SU-DHL-6 (cell line): ENCODE measurements around the gene SEC14L5.

ENCODE experiments used
- H2AFZ ChIP-seq: fragments of 200-600 bp; sonication (generic); 2 replicates; pipeline ENCODE4 v1.6.1; 2014; ENCODE audit warnings: low read depth, mild to moderate bottlenecking, moderate library complexity, mixed read lengths, antibody characterized with exemption, low read length; ENCODE audit not compliant: severe bottlenecking
- H3F3A ChIP-seq: fragments of 200-600 bp; shearing (Covaris generic); 2 replicates; pipeline ENCODE4 v1.6.0; 2016; ENCODE audit warnings: antibody characterized with exemption, mild to moderate bottlenecking; ENCODE audit not compliant: insufficient read depth
- H3K27ac ChIP-seq: fragments of 200-600 bp; sonication (generic); 2 replicates; pipeline ENCODE4 v1.5.1; 2016; ENCODE audit warnings: low read depth, mild to moderate bottlenecking, low read length, moderate library complexity, mixed read lengths
- H3K27me3 ChIP-seq: fragments of 200-600 bp; sonication (generic), shearing (Covaris generic); 2 replicates; pipeline ENCODE4 v1.6.0; 2014; ENCODE audit warnings: mild to moderate bottlenecking, low read length
- H3K36me3 ChIP-seq: fragments of 200-600 bp; sonication (generic); 2 replicates; pipeline ENCODE4 v1.6.1; 2014; ENCODE audit warnings: mild to moderate bottlenecking, low read length, mixed read lengths
- H3K4me2 ChIP-seq: fragments of 300-600, 200-600 bp; shearing (Covaris generic), sonication (generic); 2 replicates; pipeline ENCODE4 v1.6.0; 2014; ENCODE audit warnings: low read length, low read depth, mild to moderate bottlenecking; ENCODE audit not compliant: poor library complexity, severe bottlenecking
- H3K4me3 ChIP-seq: fragments of 200-600 bp; sonication (generic); 2 replicates; pipeline ENCODE4 v1.5.1; 2014; ENCODE audit warnings: antibody characterized with exemption, low read length, mild to moderate bottlenecking, mixed read lengths; ENCODE audit not compliant: insufficient read depth, poor library complexity, severe bottlenecking
- H3K79me2 ChIP-seq: fragments of 200-600 bp; sonication (generic); 2 replicates; pipeline ENCODE4 v1.6.1; 2014; ENCODE audit warnings: mild to moderate bottlenecking, low read length, moderate library complexity; ENCODE audit not compliant: insufficient read depth
- H3K9ac ChIP-seq: fragments of 200-600 bp; sonication (generic); 2 replicates; pipeline ENCODE4 v1.7.0; 2014; ENCODE audit warnings: mild to moderate bottlenecking, low read length
- H3K9me2 ChIP-seq: fragments of 200-600 bp; sonication (generic); replicated peaks from 2 replicates; pipeline ENCODE4 v1.6.1; 2014; ENCODE audit warnings: low read length; ENCODE audit not compliant: insufficient read depth
- H3K9me3 ChIP-seq: fragments of 200-600 bp; sonication (generic); 2 replicates; pipeline ENCODE4 v1.6.1; 2014; ENCODE audit warnings: low read length, mixed read lengths; ENCODE audit not compliant: insufficient read depth
- H4K20me1 ChIP-seq: fragments of 200-600 bp; sonication (generic); 2 replicates; pipeline ENCODE4 v1.6.1; 2014; ENCODE audit warnings: low read depth, mild to moderate bottlenecking, antibody characterized with exemption, low read length, moderate library complexity, mixed read lengths
- CTCF ChIP-seq: fragments of 200-600 bp; sonication (generic); IDR thresholded peaks from one replicate; pipeline ENCODE4 v1.5.1; 2017; ENCODE audit warnings: antibody characterized with exemption, mild to moderate bottlenecking, low read length, moderate library complexity; ENCODE audit not compliant: insufficient read depth, poor library complexity, severe bottlenecking
- EZH2phosphoT487 ChIP-seq: fragments of 200-600 bp; sonication (generic), shearing (Covaris generic); conservative IDR thresholded peaks from 2 replicates; pipeline ENCODE4 v1.6.1; 2018; ENCODE audit warnings: mild to moderate bottlenecking, antibody characterized with exemption, low read length, moderate library complexity, mixed read lengths

The SEC14L5 gene

GRCh38 chr16:5003828-5004227 lies 45.7 kb downstream of the SEC14L5 start:
- Histone ChIP-seq H2AFZ (no peak overlapping the region), H3K4me2 (no peak overlapping the region), H3K9me3 (no peaks in the 10 kb centered on the region), H3F3A (no peaks in the 10 kb centered on the region), H3K4me3 (no peak overlapping the region), H4K20me1 (no peaks in the 10 kb centered on the region), H3K79me2 (no peaks in the 10 kb centered on the region), H3K27me3 (no peaks in the 10 kb centered on the region), H3K27ac (no peak overlapping the region), H3K9ac (no peak overlapping the region), H3K9me2 (no peaks in the 10 kb centered on the region), H3K36me3 (no peaks in the 10 kb centered on the region)
- no peak for TF ChIP-seq EZH2phosphoT487
- TF ChIP-seq CTCF = no peak

GRCh38 chr16:5004311-5004710 lies 46.2 kb downstream of the SEC14L5 start:
- Histone ChIP-seq H3K36me3 (no peaks in the 10 kb centered on the region), H3K4me3 (no peak overlapping the region), H3K9me3 (no peaks in the 10 kb centered on the region), H3K4me2 (no peak overlapping the region), H3K27me3 (no peaks in the 10 kb centered on the region), H3K27ac (no peak overlapping the region), H3K9me2 (no peaks in the 10 kb centered on the region), H3F3A (no peaks in the 10 kb centered on the region), H2AFZ (no peak overlapping the region), H4K20me1 (no peaks in the 10 kb centered on the region), H3K79me2 (no peaks in the 10 kb centered on the region), H3K9ac (no peak overlapping the region)
- TF ChIP-seq CTCF = no peak
- TF ChIP-seq EZH2phosphoT487 = no peak

GRCh38 chr16:5005916-5006315 lies 47.8 kb downstream of the SEC14L5 start:
- Histone ChIP-seq H3K4me3 (no peak overlapping the region), H3K9me2 (no peaks in the 10 kb centered on the region), H3K27ac (no peak overlapping the region), H2AFZ (no peak overlapping the region), H3F3A (no peaks in the 10 kb centered on the region), H3K79me2 (no peaks in the 10 kb centered on the region), H3K36me3 (no peaks in the 10 kb centered on the region), H3K9me3 (no peaks in the 10 kb centered on the region), H3K4me2 (no peak overlapping the region), H4K20me1 (no peaks in the 10 kb centered on the region), H3K9ac (no peak overlapping the region), H3K27me3 (no peaks in the 10 kb centered on the region)
- TF ChIP-seq EZH2phosphoT487 = no peak
- TF ChIP-seq CTCF = no peak
